NCI-H2107 treated with DMSO at 0.1 percent for 48 hours (cell line): ENCODE data around the gene PPRC1.

ENCODE experiments used
- DNase-seq: peaks from one replicate; lab custom pipeline; 2025; ENCODE audit not compliant: unreplicated experiment; lab: John Stamatoyannopoulos, UW

The PPRC1 gene

GRCh38 chr10:102132563-102133372 lies at the start of gene PPRC1:
PPRC1 (plus strand) TSS chr10:102133040; CDS start chr10:102133069, 29 bp downstream.
- DNase-seq: peak; percentile 92

DNA sequence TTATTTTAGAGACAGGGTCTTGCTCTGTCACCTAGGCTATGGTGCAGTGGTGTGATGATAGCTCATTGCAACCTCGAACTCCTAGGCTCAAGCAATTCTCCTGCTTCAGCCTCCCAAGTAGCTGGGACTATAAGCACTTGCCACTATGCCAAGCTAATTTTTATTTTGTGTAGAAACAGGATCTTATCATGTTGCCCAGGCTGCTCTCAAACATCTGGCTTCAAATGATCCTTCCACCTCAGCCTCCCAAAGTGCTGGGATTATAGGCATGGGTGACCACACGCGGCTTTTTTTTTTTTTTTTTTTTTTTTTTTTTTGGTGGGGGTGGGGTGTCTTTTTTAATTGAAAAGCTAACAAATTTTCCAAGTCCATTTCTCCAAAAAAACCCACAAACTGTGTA lies 49.3 kb upstream of the PPRC1 start:
- DNase-seq: no peak

GRCh38 chr10:102085336-102085735 lies 47.5 kb upstream of the PPRC1 start:
- DNase-seq: no peak

GRCh38 chr10:102086196-102086595 lies 46.6 kb upstream of the PPRC1 start:
- no peak for DNase-seq

DNA sequence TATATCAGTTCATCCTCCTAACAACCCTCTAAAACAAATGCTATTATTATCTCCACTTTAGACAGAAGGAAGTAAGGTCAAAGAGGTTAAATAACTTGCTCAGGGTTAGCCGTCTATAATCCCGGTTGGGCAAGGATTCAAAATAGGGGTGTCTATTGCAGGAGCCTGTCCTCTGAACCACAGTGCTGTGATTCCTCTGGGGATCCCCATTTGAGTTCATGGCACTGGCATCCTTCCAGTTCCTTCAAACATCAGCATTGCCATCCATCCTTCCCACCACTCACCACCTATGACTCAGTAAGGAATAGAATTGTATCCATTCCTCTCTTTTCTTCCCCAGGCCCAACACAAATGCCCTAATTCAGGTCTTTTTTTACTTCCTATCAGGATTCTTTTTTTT lies 42.1 kb upstream of the PPRC1 start:
- DNase-seq: no peak

- DNase-seq: no peak
Measured at GRCh38 chr10:102096449-102096848, 36.4 kb upstream of the PPRC1 start.

DNA sequence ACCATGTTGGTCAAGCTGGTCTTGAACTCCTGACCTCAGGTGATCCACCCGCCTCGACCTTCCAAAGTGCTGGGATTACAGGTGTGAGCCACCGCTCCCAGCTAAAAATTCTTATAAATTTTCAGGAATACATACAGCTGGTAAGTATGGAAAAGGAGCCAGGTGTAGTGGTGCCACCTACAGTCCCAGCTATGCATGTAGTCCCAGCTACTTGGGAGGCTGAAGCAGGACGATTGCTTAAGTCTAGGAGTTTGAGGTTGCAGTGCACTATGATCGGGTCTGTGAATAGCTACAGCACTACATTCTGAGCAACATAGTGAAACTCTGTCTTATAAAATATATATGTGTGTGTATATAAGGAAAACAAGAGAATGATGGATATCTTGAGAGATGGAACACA lies 31.7 kb upstream of the PPRC1 start:
- no peak for DNase-seq

GRCh38 chr10:102102421-102102820 lies 30.4 kb upstream of the PPRC1 start:
- DNase-seq: no peak

- DNase-seq: no peak
Measured at GRCh38 chr10:102106998-102107397, 25.8 kb upstream of the PPRC1 start.

- no peak for DNase-seq
Measured at GRCh38 chr10:102109166-102110116, 23.4 kb upstream of the PPRC1 start.

GRCh38 chr10:102111276-102111675 lies 21.6 kb upstream of the PPRC1 start:
- no peak for DNase-seq

GRCh38 chr10:102112210-102112817 lies 20.5 kb upstream of the PPRC1 start:
- no peak for DNase-seq

DNA sequence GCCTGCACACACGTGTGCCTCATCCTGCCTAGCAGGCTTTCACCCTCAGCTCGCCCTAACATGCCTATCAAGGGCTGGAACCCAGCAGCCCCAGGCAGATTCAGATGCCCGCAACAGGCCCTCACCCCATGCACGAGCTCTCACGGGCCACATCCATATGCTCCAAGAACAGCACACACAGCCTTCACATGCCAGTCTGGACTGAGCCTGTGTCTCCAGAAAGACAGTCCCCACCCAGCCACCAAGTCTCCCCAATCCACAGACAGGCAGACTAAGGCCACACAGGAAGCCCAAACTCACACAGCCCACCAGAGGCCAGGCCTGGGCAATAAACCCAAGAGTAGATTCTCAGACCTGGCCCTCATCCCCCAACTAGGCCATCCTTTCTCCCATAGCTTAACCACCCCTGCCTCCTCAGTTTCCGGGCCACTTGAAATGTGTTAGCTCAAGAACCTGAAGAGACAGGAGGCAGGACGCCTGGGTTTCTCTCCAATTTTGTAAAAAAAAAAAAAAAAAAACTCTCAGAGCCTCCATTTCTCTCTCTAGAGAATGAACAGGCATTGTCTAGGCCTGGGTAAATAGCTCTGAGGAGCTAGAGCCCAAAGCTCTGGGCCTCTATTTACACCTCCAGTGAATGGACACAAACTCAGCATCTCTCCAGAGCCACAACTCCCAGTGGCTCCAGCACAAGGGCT lies 19.4 kb upstream of the PPRC1 start:
- no peak for DNase-seq

GRCh38 chr10:102113956-102114857 lies 18.6 kb upstream of the PPRC1 start:
- DNase-seq: no peak

GRCh38 chr10:102114861-102115618 lies 17.8 kb upstream of the PPRC1 start:
- peak; percentile 62 for DNase-seq

GRCh38 chr10:102115775-102116174 lies 17.1 kb upstream of the PPRC1 start:
- DNase-seq: no peak

- no peak for DNase-seq
Measured at GRCh38 chr10:102116656-102117055, 16.2 kb upstream of the PPRC1 start.

DNA sequence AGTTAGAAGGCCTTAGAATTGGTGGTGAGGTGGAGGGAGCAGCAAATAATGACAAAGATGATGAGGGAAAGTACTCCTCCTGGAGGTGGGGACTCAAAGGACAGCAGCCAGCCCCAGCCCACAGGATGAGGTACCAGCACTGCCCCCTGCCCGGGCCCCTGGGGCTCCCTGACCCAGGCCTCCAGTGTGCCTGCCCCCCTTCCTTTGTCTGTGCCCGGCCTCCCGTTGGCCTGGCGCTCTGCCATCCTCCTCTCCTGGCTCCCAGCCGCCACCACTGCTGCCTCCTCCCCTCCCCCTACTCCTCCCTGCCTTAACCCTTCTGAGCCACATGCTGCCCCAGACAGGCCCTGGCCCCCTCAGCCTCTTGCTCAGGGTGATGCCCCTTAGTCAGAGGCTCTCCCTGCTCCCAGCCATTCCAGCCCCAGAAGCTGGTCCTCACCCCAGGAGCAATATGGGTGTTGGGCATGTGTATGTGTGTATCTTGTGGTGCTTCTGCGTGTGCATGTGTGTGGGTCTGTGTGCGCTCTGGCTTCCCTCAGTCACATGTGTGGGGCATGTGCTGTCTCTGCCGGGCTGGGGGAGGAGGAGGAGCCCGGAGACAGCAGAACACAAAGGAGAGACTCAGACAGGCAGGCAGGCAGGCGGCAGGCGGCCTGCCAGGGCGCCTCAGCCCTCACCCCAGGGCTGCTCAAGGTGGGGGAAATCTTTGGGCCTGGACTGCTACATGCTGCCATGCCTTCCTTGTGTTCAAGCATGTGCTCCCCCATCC lies 15.3 kb upstream of the PPRC1 start:
- peak; percentile 64 for DNase-seq
